Measurements from ENCODE around the gene NDUFA12. TPM values are rescaled to one million over a fixed set of nuclear protein-coding genes. Genes with fewer than 3 reads are reported as not detected.
"Not testable (repeated sequence)": the region's sequence is repeated elsewhere in the genome, so short reads cannot be mapped to it uniquely, and the experiment has no call there.

Gene NDUFA12
- total and polyA plus RNA-seq, 7 experiments from 2014 or later, result 57.8 to 507 (median 70.5) TPM

DNA sequence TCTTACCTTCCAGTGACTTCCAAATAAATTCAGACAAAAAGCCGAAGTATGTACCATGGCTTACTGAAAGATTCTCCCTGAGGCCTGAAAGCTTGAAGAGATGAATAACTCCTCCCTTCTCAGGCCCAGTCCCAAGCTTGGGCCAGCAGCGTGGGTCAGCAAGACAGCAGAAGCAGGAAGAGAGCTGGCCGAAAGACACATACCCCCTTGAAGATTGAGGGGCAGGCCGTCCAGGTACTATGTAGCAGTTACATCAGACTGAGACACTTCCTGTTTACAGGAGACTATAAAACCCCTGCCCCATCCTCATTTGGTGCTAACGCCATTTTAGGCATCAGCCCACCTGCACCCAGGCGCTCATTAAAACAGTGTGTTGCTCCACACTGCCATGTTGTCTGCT lies 15.0 kb downstream of the NDUFA12 start:
- ChIA-PET CTCF (interaction anchor here (1.5 kb wide), 2 partner anchors 15 to 84 kb away, joined by 3 to 4 read pairs; partner anchors contain the start of gene NDUFA12), POLR2A (interaction anchor here (0.9 to 5.5 kb wide), 4 partner anchors 8 to 1577 kb away, joined by 3 to 52 read pairs (median 8); partner anchors contain the start of gene NDUFA12)
- H3K4me3 ChIP-seq (ENCODE audit: low read length), result no peak overlapping the region
- H3K9me3 ChIP-seq (ENCODE audit: control insufficient read depth in 2 of 3, low read length in 3 of 3), result no peaks in the 10 kb centered on the region
- intact Hi-C loops (cut with micrococcal nuclease), result loop anchor here (1.0 to 10.0 kb wide), 7 partner anchors 15 to 1516 kb away; partner anchors contain the start of genes METAP2 (in 1 of the 2) and NDUFA12 (in 1 of the 2)
- ATAC-seq (peak; percentile 64), DNase-seq (peak in 7 of 9 donors; percentile 36 to 69 (median 61))
- H3K27me3 ChIP-seq (ENCODE audit: control insufficient read depth in 2 of 2, insufficient read depth in 2 of 2, low read length in 2 of 2), result no peaks in the 10 kb centered on the region
- peaks cover 0 to 4% (median 0%) of the 10 kb centered on the region in 11 donors for H3K9me3 Mint-ChIP-seq
- H3K27ac ChIP-seq (ENCODE audit: low read depth, low read length), result peak overlapping the region; percentile 52
- H3K27me3 Mint-ChIP-seq, result no peaks in the 10 kb centered on the region
- H3K36me3 ChIP-seq (ENCODE audit: control insufficient read depth in 2 of 3, insufficient read depth in 3 of 3, low read length in 3 of 3), result peaks cover 0 to 13% (median 4%) of the 10 kb centered on the region in 3 experiments
- H3K4me1 ChIP-seq (ENCODE audit: control insufficient read depth in 2 of 2, insufficient read depth in 2 of 2, low read length in 2 of 2), result peaks cover 25 to 55% of the 10 kb centered on the region in 2 donors
- peaks cover 11 to 33% (median 18%) of the 10 kb centered on the region in 5 donors for H3K36me3 Mint-ChIP-seq
- peak overlapping the region; percentile 62 to 99 (median 97) for H3K27ac Mint-ChIP-seq
- peak overlapping the region; percentile 52 to 84 (median 68) for H3K4me3 Mint-ChIP-seq
- peaks cover 34 to 90% (median 71%) of the 10 kb centered on the region in 7 donors for H3K4me1 Mint-ChIP-seq

DNA sequence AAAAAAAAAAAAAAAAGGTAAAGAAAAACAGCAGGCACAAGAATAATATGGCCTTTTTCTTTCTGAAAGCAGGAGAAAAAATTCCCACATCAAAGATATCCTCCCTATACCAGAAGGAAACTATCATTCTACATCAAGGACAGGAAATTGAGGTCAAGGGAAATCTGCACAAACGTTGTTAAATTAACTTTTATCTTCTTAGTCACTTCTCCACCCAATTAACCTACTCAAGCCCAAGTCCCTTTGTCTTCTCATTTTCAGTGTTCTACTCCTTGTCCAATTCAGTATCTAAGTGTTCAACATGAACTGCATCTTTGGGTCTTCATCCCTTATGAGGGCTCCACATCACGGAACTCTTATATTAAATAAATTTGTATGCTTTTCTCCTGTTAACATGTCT lies 15.7 kb downstream of the NDUFA12 start:
- H3K4me1 Mint-ChIP-seq, result peaks cover 40 to 95% (median 77%) of the 10 kb centered on the region in 7 donors
- peaks cover 25 to 61% of the 10 kb centered on the region in 2 donors for H3K4me1 ChIP-seq (ENCODE audit: control insufficient read depth in 2 of 2, insufficient read depth in 2 of 2, low read length in 2 of 2)
- ChIA-PET POLR2A (interaction anchor here (1.7 to 5.5 kb wide), 2 partner anchors 15 to 16 kb away, joined by 10 to 52 read pairs; partner anchors contain the start of gene NDUFA12), CTCF (interaction anchor here (0.6 kb wide), 1 partner anchor 84 kb away, joined by 7 read pairs; no protein-coding TSS in a partner anchor)
- no peak overlapping the region for H3K4me3 ChIP-seq (ENCODE audit: low read length)
- no peaks in the 10 kb centered on the region for H3K9me3 ChIP-seq (ENCODE audit: control insufficient read depth in 2 of 3, low read length in 3 of 3)
- no peaks in the 10 kb centered on the region for H3K27me3 Mint-ChIP-seq
- H3K36me3 ChIP-seq (ENCODE audit: control insufficient read depth in 2 of 3, insufficient read depth in 3 of 3, low read length in 3 of 3), result peaks cover 0 to 9% (median 4%) of the 10 kb centered on the region in 3 experiments
- DNase-seq (peak in 7 of 9 donors; percentile 58 to 75 (median 73)), ATAC-seq (peak; percentile 72)
- H3K36me3 Mint-ChIP-seq, result peaks cover 16 to 33% (median 22%) of the 10 kb centered on the region in 5 donors
- intact Hi-C loops (cut with micrococcal nuclease), result loop anchor here (1.0 to 10.0 kb wide), 9 partner anchors 16 to 1517 kb away; partner anchors contain the start of genes NDUFA12 (in 2 of the 2), FGD6 (in 1 of the 2), METAP2 (in 1 of the 2) and NR2C1 (in 1 of the 2)
- H3K9me3 Mint-ChIP-seq, result peaks cover 0 to 4% (median 0%) of the 10 kb centered on the region in 11 donors
- H3K27me3 ChIP-seq (ENCODE audit: control insufficient read depth in 2 of 2, insufficient read depth in 2 of 2, low read length in 2 of 2), result no peaks in the 10 kb centered on the region
- H3K27ac ChIP-seq (ENCODE audit: low read depth, low read length), result peak overlapping the region; percentile 52
- peak overlapping the region; percentile 50 to 99 (median 97) for H3K27ac Mint-ChIP-seq
- peak overlapping the region; percentile 42 to 90 (median 64) for H3K4me3 Mint-ChIP-seq

DNA sequence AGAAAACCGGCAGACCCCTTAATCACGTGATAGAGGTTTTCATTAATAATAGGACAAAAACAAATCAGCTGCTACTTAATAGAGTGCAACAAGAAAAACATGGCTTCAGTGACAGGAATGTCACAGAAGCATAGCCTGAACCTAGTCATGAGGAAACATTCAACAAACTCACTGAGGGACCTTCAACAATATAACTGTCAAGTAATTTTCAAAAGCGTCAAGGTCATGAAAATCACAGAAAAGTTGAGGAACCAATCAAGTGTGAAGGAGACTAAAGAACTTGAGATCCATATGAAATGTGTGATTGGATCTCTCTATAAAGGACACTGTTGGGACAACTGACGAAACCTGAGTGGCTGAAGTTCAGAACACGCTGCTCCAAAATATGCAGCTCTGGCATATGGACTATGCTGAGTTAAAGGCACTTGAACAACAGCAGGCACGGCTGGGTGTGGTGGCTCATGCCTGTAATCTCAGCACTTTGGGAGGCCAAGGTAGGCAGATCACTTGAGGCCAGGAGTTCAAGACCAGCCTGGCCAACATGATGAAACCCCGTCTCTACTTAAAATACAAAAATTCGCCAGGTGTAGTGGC lies 16.3 kb downstream of the NDUFA12 start:
- DNase-seq (no peak), ATAC-seq (no peak)
- ChIA-PET CTCF (interaction anchor here (0.5 to 1.1 kb wide), 4 partner anchors 16 to 1520 kb away, joined by 3 to 7 read pairs (median 4); no protein-coding TSS in a partner anchor), POLR2A (interaction anchor here (1.7 kb wide), 1 partner anchor 16 kb away, joined by 10 read pairs; the partner anchor contains the start of gene NDUFA12)
- no peaks in the 10 kb centered on the region for H3K27me3 Mint-ChIP-seq
- peaks cover 43 to 95% (median 76%) of the 10 kb centered on the region in 7 donors for H3K4me1 Mint-ChIP-seq
- peaks cover 0 to 4% (median 0%) of the 10 kb centered on the region in 11 donors for H3K9me3 Mint-ChIP-seq
- peak overlapping the region; percentile 50 to 99 (median 97) for H3K27ac Mint-ChIP-seq
- Histone ChIP-seq H3K36me3 (ENCODE audit: control insufficient read depth in 2 of 3, insufficient read depth in 3 of 3, low read length in 3 of 3) (peaks cover 0 to 3% (median 1%) of the 10 kb centered on the region in 3 experiments), H3K4me1 (ENCODE audit: control insufficient read depth in 2 of 2, insufficient read depth in 2 of 2, low read length in 2 of 2) (peaks cover 25 to 65% of the 10 kb centered on the region in 2 donors), H3K27me3 (ENCODE audit: control insufficient read depth in 2 of 2, insufficient read depth in 2 of 2, low read length in 2 of 2) (no peaks in the 10 kb centered on the region), H3K27ac (ENCODE audit: low read depth, low read length) (peak overlapping the region; percentile 52), H3K9me3 (ENCODE audit: control insufficient read depth in 2 of 3, low read length in 3 of 3) (no peaks in the 10 kb centered on the region), H3K4me3 (ENCODE audit: low read length) (no peak overlapping the region)
- peaks cover 11 to 27% (median 16%) of the 10 kb centered on the region in 5 donors for H3K36me3 Mint-ChIP-seq
- peak overlapping the region; percentile 42 to 90 (median 64) for H3K4me3 Mint-ChIP-seq
- intact Hi-C loops (cut with micrococcal nuclease), result loop anchor here (1.0 to 10.0 kb wide), 9 partner anchors 16 to 1518 kb away; partner anchors contain the start of genes FGD6 (in 1 of the 2), METAP2 (in 1 of the 2), NDUFA12 (in 1 of the 2) and NR2C1 (in 1 of the 2)

DNA sequence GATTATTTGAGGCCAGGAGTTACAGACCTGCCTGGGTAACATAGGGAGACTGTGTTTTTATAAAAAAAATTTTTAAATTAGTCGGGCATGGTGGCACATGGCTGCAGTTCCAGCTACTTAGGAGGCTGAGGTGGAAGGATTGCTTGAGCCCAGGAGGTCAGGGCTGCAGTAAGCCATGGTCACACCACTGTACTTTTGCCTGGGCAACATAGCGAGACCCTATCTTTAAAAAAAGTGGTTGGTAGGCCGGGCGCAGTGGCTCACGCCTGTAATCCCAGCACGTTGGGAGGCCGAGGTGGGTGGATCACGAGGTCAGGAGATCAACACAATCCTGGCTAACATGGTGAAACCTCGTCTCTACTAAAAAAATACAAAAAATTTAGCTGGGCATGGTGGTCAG lies 18.4 kb downstream of the NDUFA12 start:
- H3K9me3 ChIP-seq (ENCODE audit: control insufficient read depth in 2 of 3, low read length in 3 of 3); CTCF ChIA-PET; H3K27me3 ChIP-seq (ENCODE audit: control insufficient read depth in 2 of 2, insufficient read depth in 2 of 2, low read length in 2 of 2); H3K27me3 Mint-ChIP-seq; H3K27ac ChIP-seq (ENCODE audit: low read depth, low read length); H3K36me3 ChIP-seq (ENCODE audit: control insufficient read depth in 2 of 3, insufficient read depth in 3 of 3, low read length in 3 of 3); DNase-seq; ATAC-seq; H3K4me3 ChIP-seq (ENCODE audit: low read length); H3K9me3 Mint-ChIP-seq: not testable (repeated sequence)
- Mint-ChIP-seq H3K27ac (peak overlapping the region in 2 of 9 donors; percentile 6 to 17), H3K36me3 (peaks cover 5 to 24% (median 9%) of the 10 kb centered on the region in 5 donors), H3K4me1 (peaks cover 50 to 99% (median 78%) of the 10 kb centered on the region in 7 donors), H3K4me3 (peak overlapping the region in 4 of 10 donors; percentile 7 to 41 (median 24))
- peaks cover 25 to 63% of the 10 kb centered on the region in 2 donors for H3K4me1 ChIP-seq (ENCODE audit: control insufficient read depth in 2 of 2, insufficient read depth in 2 of 2, low read length in 2 of 2)
- intact Hi-C loops (cut with micrococcal nuclease), result loop anchor here (5.0 to 10.0 kb wide), 6 partner anchors 43 to 1520 kb away; partner anchors contain the start of gene METAP2 (in 1 of the 2)
- POLR2A ChIA-PET, result interaction anchor here (0.6 to 2.5 kb wide), 2 partner anchors 9 to 19 kb away, joined by 3 to 8 read pairs; partner anchors contain the start of gene NDUFA12

DNA sequence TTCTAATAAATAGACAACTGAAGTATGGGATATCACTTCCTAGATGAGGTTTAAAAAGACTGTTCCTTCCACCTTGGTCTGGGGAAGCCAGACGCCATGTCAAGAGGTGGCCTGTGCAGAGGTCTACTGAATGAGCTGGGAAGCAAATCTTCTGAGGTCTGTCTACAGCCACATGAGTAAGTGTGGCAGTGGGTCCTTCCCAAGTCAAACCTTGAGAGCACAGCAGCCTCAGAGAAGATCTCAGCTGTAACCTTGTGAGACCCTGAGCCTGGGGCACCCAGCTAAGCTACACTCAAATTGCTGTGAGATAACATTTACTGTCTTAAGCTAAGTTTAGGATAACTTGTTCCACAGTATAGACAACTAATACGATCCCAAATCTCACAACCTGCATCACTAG lies 20.2 kb downstream of the NDUFA12 start:
- H3K4me1 ChIP-seq (ENCODE audit: control insufficient read depth in 2 of 2, insufficient read depth in 2 of 2, low read length in 2 of 2), result peaks cover 18 to 46% of the 10 kb centered on the region in 2 donors
- POLR2A ChIA-PET, result interaction anchor here (0.7 to 3.2 kb wide), 3 partner anchors 20 to 221 kb away, joined by 3 to 10 read pairs (median 8); partner anchors contain the start of gene NDUFA12
- H3K27me3 ChIP-seq (ENCODE audit: control insufficient read depth in 2 of 2, insufficient read depth in 2 of 2, low read length in 2 of 2), result no peaks in the 10 kb centered on the region
- Mint-ChIP-seq H3K4me3 (peak overlapping the region in 7 of 10 donors; percentile 3 to 59 (median 41)), H3K27me3 (no peaks in the 10 kb centered on the region), H3K9me3 (peaks cover 0 to 4% (median 0%) of the 10 kb centered on the region in 11 donors), H3K27ac (peak overlapping the region in 8 of 9 donors; percentile 46 to 87 (median 69)), H3K36me3 (peaks cover 5 to 13% (median 13%) of the 10 kb centered on the region in 5 donors), H3K4me1 (peaks cover 33 to 91% (median 71%) of the 10 kb centered on the region in 7 donors)
- ATAC-seq (no peak), DNase-seq (no peak)
- intact Hi-C loops (cut with micrococcal nuclease), result loop anchor here in 1 of 2 donors (1.0 to 10.0 kb wide), 8 partner anchors 20 to 1521 kb away; partner anchors contain the start of genes NDUFA12 and PLXNC1
- no peaks in the 10 kb centered on the region for H3K9me3 ChIP-seq (ENCODE audit: control insufficient read depth in 2 of 3, low read length in 3 of 3)
- no peak overlapping the region for H3K4me3 ChIP-seq (ENCODE audit: low read length)
- peaks cover 0 to 3% (median 0%) of the 10 kb centered on the region in 3 experiments for H3K36me3 ChIP-seq (ENCODE audit: control insufficient read depth in 2 of 3, insufficient read depth in 3 of 3, low read length in 3 of 3)
- no peak overlapping the region for H3K27ac ChIP-seq (ENCODE audit: low read depth, low read length)
- CTCF ChIA-PET, result interaction anchor here (0.9 to 1.0 kb wide), 2 partner anchors 10 kb away, joined by 3 to 4 read pairs; no protein-coding TSS in a partner anchor
